DMS 273 treated with DMSO at 0.1 percent for 48 hours (cell line): ENCODE results near the gene ICE2.

Experiments
- DNase-seq: peaks from one replicate; lab custom pipeline; 2025; lab: John Stamatoyannopoulos, UW

ICE2 gene

DNA sequence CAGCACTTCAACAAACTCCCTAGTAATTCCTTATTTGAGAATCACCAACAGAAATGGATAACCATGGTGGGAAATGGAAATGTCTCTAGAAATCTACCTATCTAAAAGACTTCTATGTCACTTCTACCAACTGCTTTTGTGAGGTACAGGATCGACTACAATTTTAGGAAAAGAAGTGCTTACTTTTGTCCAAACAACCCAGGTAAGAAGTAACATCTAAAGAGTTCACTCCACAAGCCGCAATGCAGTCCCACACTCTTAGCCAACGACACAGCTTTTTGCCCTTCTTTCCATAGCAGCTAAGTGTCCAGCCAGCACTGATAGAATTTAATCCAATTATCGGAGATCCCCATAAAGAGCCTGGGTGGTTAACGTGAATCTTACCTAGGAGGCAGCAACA, 109.2 kb downstream of the ICE2 start:
- DNase-seq, result no peak
